Gastroesophageal sphincter (tissue), 4 donors: ENCODE results near the gene ZNF775. TPM values are rescaled to one million over a fixed set of nuclear protein-coding genes. Genes with fewer than 3 reads are reported as not detected.

Source experiments
- ATAC-seq: fragments of 150-250 bp; one replicate; pipeline ENCODE4 v1.9.1; 2016; ENCODE audit warnings: mild to moderate bottlenecking, moderate library complexity
- H3K27ac ChIP-seq, 4 donors: fragments of 200-600 bp; sonication (generic) in 3 of 4; 1 replicate in 3 of 4; 2 replicates in 1 of 4; pipeline ENCODE4 v1.5.1; 2016 to 2019
- H3K27me3 ChIP-seq: fragments of 200-600 bp; sonication (generic); one replicate; pipeline ENCODE4 v1.5.1; 2019
- H3K36me3 ChIP-seq, 2 donors: fragments of 200-600 bp; sonication (generic); one replicate each; pipeline ENCODE4 v1.5.1; 2019; ENCODE audit warnings: control low read depth in 1 of 2
- H3K4me1 ChIP-seq, 3 donors: fragments of 200-600 bp; sonication (generic); 1 replicate in 2 of 3; 2 replicates in 1 of 3; pipeline ENCODE4 v1.5.1; 2016 to 2019; ENCODE audit warnings: control low read depth in 2 of 3
- H3K4me3 ChIP-seq, 2 donors: fragments of 200-600 bp; sonication (generic); one replicate each; pipeline ENCODE4 v1.5.1; 2019; ENCODE audit warnings: mild to moderate bottlenecking in 1 of 2, moderate library complexity in 1 of 2
- H3K9me3 ChIP-seq, 3 donors: fragments of 200-600 bp; sonication (generic); one replicate each; pipeline ENCODE4 v1.5.1; 2017 to 2019; ENCODE audit warnings: control low read depth in 2 of 3
- CTCF ChIP-seq, 4 experiments: fragments of 200-600 bp in 2 of 4; fragments of 450-650 bp in 2 of 4; sonication (generic) in 1 of 4; IDR thresholded peaks; one replicate each; pipeline ENCODE4 v1.5.1; 2017 to 2019; ENCODE audit warnings: antibody characterized with exemption in 4 of 4, mild to moderate bottlenecking in 2 of 4, moderate library complexity in 2 of 4
- EP300 ChIP-seq: sonication (generic); formaldehyde crosslinking; IDR thresholded peaks from one replicate; pipeline ENCODE4 v1.6.1; 2017; ENCODE audit warnings: antibody characterized with exemption, mild to moderate bottlenecking
- POLR2A ChIP-seq, 2 donors: fragments of 450-650 bp; IDR thresholded peaks; one replicate each; pipeline ENCODE4 v1.6.1; 2017; ENCODE audit warnings: antibody characterized with exemption in 2 of 2, mild to moderate bottlenecking in 2 of 2, moderate library complexity in 1 of 2
- POLR2AphosphoS5 ChIP-seq: sonication (generic); formaldehyde crosslinking; IDR thresholded peaks from one replicate; pipeline ENCODE4 v1.6.1; 2017; ENCODE audit warnings: antibody characterized with exemption
- WGBS, 2 donors: methylation state at CpG; one replicate each; pipeline ENCODE4 v1.1.5; 2018; ENCODE audit warnings: low coverage in 1 of 2; 5-methylcytosine and 5-hydroxymethylcytosine counted together
- total RNA-seq, 4 donors: library from RNA; depleted of rRNA; stranded (reverse); fragments of >200 nt; gene quantifications; one replicate each; pipeline ENCODE4 v1.1.0, GENCODE V29; 2016

ZNF775 gene
- total RNA-seq, 4 donors from 2014 or later = 5.3 to 12.5 (median 10.5) TPM

DNA sequence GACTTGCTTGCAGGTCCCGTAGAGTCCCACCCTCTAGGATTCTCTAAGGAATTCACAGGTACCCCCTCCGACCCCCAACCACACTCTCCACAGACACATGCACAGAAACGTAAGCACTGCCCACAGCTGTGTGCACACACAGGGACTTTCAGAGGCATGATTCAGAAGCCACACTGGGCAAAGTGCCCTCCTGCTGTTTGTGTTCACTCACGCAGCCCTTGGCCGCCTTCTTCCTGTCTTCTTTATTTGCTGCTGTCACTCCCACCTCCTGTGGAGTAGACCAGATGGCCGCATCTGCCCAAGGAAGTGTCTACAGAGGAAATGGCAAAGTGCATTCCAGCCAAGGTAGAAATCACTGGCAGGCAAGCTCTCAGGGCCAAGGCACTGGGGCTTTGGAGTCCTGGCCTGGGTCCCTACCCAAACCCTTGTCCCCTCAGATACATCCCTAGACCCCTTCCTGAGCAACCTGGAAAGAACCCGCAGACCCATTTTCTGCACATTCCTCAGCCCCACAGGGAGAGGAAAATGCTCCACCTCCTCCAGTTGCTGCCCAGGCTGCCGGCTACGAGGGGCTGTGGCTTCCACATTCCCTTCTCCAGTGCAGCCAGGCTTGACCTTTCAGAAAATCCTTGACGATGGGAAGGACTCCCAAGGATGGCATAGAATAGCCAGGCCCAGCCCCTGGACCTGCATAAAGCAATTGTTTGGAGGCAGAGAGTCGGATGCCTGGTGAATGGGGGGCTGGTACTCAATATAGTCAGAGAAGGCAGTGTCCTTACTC, 49.7 kb downstream of the ZNF775 start:
- no peaks in the 10 kb centered on the region for H3K9me3 ChIP-seq
- 30 to 60% methylated on average over 3 to 5 of the region's 11 CpGs for WGBS, 2 donors
- TF ChIP-seq POLR2A (IDR thresholded peaks at IDR 0.05) = no peak
- peaks cover 0 to 7% (median 0%) of the 10 kb centered on the region in 3 donors for H3K4me1 ChIP-seq
- peaks cover 10% of the 10 kb centered on the region for H3K27me3 ChIP-seq
- H3K27ac ChIP-seq = no peak overlapping the region
- H3K36me3 ChIP-seq = no peaks in the 10 kb centered on the region
- ATAC-seq = no peak
- no peak overlapping the region for H3K4me3 ChIP-seq

- peaks cover 0 to 7% (median 0%) of the 10 kb centered on the region in 3 donors for H3K4me1 ChIP-seq
- H3K27ac ChIP-seq = no peak overlapping the region
- TF ChIP-seq POLR2A (IDR thresholded peaks at IDR 0.05) (no peak), POLR2AphosphoS5 (no peak), EP300 (no peak), CTCF (IDR thresholded peaks at IDR 0.05) (no peak)
- no peaks in the 10 kb centered on the region for H3K9me3 ChIP-seq
- 85 to 91% methylated on average over 4 to 6 of the region's 8 CpGs for WGBS, 2 donors
- no peak for ATAC-seq
- H3K4me3 ChIP-seq = no peak overlapping the region
- H3K36me3 ChIP-seq = no peaks in the 10 kb centered on the region
- H3K27me3 ChIP-seq = peaks cover 10% of the 10 kb centered on the region
These were observed 50.6 kb downstream of the ZNF775 start for GRCh38 chr7:150429699-150430098.

DNA sequence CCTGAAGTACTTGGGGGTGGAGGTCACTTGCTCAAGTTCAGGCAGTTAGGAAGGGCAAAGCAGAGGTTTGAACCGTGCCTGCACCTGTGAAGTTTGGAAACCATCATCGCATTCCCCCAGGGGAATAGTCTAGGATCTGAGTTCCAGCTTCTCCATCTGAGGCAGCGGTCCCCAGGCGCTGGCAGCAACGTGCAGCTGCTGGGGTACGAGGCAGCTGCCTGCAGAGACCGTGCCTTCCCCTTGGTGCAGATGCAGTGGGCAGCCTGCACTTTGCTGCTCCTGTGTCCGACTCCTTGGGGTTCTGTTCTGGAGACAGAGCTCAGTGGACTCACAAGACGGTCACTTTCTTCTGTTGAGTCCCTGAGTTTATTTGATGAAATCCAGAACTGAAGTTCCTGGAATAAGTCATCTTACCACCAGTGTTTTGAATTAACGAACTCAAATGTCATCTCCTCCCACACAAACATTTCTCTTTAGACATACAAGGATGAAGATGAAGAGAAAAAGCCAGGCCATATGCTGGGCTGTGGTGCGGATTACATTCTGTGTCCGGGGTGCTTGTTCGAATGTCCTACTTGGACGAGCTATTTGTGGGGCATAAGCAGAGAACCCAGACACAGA, 51.4 kb downstream of the ZNF775 start:
- 47 to 78% methylated on average over 6 to 10 of the region's 14 CpGs for WGBS, 2 donors
- ATAC-seq = no peak
- TF ChIP-seq POLR2AphosphoS5 (no peak), POLR2A (IDR thresholded peaks at IDR 0.05) (no peak), EP300 (no peak), CTCF (IDR thresholded peaks at IDR 0.05) (no peak)
- Histone ChIP-seq H3K4me1 (peaks cover 0 to 7% (median 0%) of the 10 kb centered on the region in 3 donors), H3K27ac (no peak overlapping the region), H3K27me3 (peaks cover 10% of the 10 kb centered on the region), H3K9me3 (no peaks in the 10 kb centered on the region), H3K36me3 (no peaks in the 10 kb centered on the region), H3K4me3 (no peak overlapping the region)

DNA sequence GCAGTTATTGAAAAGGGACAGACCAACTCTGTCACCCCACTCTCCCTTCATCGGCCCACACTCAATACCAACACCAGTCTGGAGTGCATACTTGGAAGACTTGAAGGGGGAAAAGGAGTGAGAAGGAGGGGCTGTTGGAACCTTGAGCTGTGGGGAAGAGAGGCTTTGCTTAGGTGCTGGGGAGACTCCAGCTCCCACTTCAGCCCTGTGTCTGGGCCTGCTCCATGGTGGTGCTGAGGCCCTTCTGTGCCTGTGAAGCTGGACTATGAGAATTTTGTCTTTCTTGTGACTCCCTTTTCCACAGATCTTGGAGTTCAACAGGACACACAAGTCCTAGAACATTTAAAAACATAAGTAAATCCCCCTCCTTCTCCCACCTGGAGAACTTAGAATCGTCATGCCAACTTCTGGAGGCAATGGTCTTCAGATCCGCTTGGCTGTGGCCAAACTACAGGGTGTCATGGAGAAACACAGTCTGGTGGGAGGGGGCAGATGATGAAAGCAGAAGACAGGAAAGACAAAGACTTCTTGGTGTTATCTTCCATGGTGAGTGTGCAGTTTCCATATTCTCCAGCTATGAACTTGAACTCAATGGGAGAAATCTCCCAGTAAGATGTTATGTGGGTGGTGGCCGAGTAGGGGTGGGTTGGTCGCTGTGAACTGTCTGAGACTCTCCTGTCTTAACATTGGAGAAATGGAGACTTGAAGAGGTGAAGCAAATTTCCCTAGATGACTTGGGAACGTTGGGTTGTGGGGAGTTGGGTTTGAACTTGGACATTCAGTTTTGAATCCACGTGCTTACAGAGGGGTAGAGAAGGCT, 52.9 kb downstream of the ZNF775 start:
- WGBS, 2 donors = 90 to 100% methylated on average over 2 to 7 of the region's 7 CpGs
- Histone ChIP-seq H3K4me1 (peaks cover 0 to 7% (median 0%) of the 10 kb centered on the region in 3 donors), H3K9me3 (no peaks in the 10 kb centered on the region), H3K36me3 (no peaks in the 10 kb centered on the region), H3K27ac (no peak overlapping the region), H3K4me3 (no peak overlapping the region), H3K27me3 (peaks cover 10% of the 10 kb centered on the region)
- ATAC-seq = no peak
- TF ChIP-seq EP300 = no peak
- TF ChIP-seq POLR2A (IDR thresholded peaks at IDR 0.05) = no peak
- no peak for TF ChIP-seq POLR2AphosphoS5
- no peak for TF ChIP-seq CTCF (IDR thresholded peaks at IDR 0.05)
